NB4 (cell line): ENCODE data around the gene ASRGL1.
"Not testable (repeated sequence)": the region's sequence is repeated elsewhere in the genome, so short reads cannot be mapped to it uniquely, and the experiment has no call there.

ENCODE experiments used
- DNase-seq: peaks from one replicate; pipeline ENCODE4 v3.0.0; 2010; ENCODE audit warnings: low read depth
- H3K4me3 ChIP-seq: one replicate; pipeline ENCODE4 v1.5.1; 2011; ENCODE audit warnings: mild to moderate bottlenecking, low read depth, low read length, moderate library complexity
- CTCF ChIP-seq: IDR thresholded peaks from one replicate; pipeline ENCODE4 v1.5.1; 2012; ENCODE audit warnings: low read depth, low read length
- MAX ChIP-seq: IDR thresholded peaks from 2 replicates; pipeline ENCODE4 v1.6.1; 2011; ENCODE audit warnings: low read depth, low read length
- MYC ChIP-seq: IDR thresholded peaks from 2 replicates; pipeline ENCODE4 v1.6.1; 2011; ENCODE audit warnings: low read depth, low read length
- POLR2A ChIP-seq: IDR thresholded peaks from 2 replicates; pipeline ENCODE4 v1.6.1; 2011; ENCODE audit warnings: mild to moderate bottlenecking; ENCODE audit not compliant: insufficient read length; ENCODE audit errors: extremely low read depth

The ASRGL1 gene

GRCh38 chr11:62345861-62346260, 8.6 kb downstream of the ASRGL1 start:
- no peak for DNase-seq
- H3K4me3 ChIP-seq: no peak overlapping the region
- no peak for TF ChIP-seq CTCF
- no peak for TF ChIP-seq MYC
- no peak for TF ChIP-seq MAX
- TF ChIP-seq POLR2A: no peak

- no peak for DNase-seq
- no peak for TF ChIP-seq MYC
- no peak for TF ChIP-seq CTCF
- no peak for TF ChIP-seq POLR2A
- TF ChIP-seq MAX: no peak
These were observed 15.4 kb downstream of the ASRGL1 start for GRCh38 chr11:62352355-62353336.

GRCh38 chr11:62353841-62354240, 16.6 kb downstream of the ASRGL1 start:
- TF ChIP-seq MAX: no peak
- TF ChIP-seq POLR2A: no peak
- TF ChIP-seq MYC: no peak
- no peak for TF ChIP-seq CTCF
- H3K4me3 ChIP-seq: no peak overlapping the region
- no peak for DNase-seq

More at GRCh38 chr11:62352355-62353336, 15.4 kb downstream of the ASRGL1 start:
- no peak overlapping the region for H3K4me3 ChIP-seq

GRCh38 chr11:62358273-62358672, 21.0 kb downstream of the ASRGL1 start:
- no peak for DNase-seq
- no peak overlapping the region for H3K4me3 ChIP-seq

GRCh38 chr11:62359475-62359874, 22.2 kb downstream of the ASRGL1 start:
- no peak for DNase-seq
- TF ChIP-seq MAX (no peak), POLR2A (no peak)
- H3K4me3 ChIP-seq: no peak overlapping the region

More at GRCh38 chr11:62358273-62358672, 21.0 kb downstream of the ASRGL1 start:
- no peak for TF ChIP-seq POLR2A
- no peak for TF ChIP-seq MYC
- no peak for TF ChIP-seq CTCF
- no peak for TF ChIP-seq MAX

- no peak for TF ChIP-seq POLR2A
- TF ChIP-seq CTCF: no peak
- TF ChIP-seq MAX: no peak
- no peak for TF ChIP-seq MYC
- no peak for DNase-seq
These were observed 23.4 kb downstream of the ASRGL1 start for GRCh38 chr11:62360685-62361084.

GRCh38 chr11:62368861-62369477, 31.7 kb downstream of the ASRGL1 start:
- not testable (repeated sequence) for DNase-seq

More at GRCh38 chr11:62360685-62361084, 23.4 kb downstream of the ASRGL1 start:
- H3K4me3 ChIP-seq: no peak overlapping the region

More at GRCh38 chr11:62368861-62369477, 31.7 kb downstream of the ASRGL1 start:
- not testable (repeated sequence) for H3K4me3 ChIP-seq
